ENCODE measurements around the gene GSTA1.
"Not testable (repeated sequence)": the region's sequence is repeated elsewhere in the genome, so short reads cannot be mapped to it uniquely, and the experiment has no call there.

GSTA1 gene

GRCh38 chr6:52749556-52750152 is 54.0 kb downstream of the GSTA1 start:
- Mint-ChIP-seq H3K36me3 (no peaks in the 10 kb centered on the region), H3K4me1 (ENCODE audit: low read depth) (no peaks in the 10 kb centered on the region), H3K27ac (no peak overlapping the region), H3K4me3 (no peak overlapping the region), H3K9me3 (ENCODE audit: low read depth) (peaks cover 6% of the 10 kb centered on the region), H3K27me3 (peaks cover 9% of the 10 kb centered on the region)

GRCh38 chr6:52747301-52747700 is 56.3 kb downstream of the GSTA1 start:
- not testable (repeated sequence) for H3K36me3 Mint-ChIP-seq; H3K9me3 Mint-ChIP-seq (ENCODE audit: low read depth); H3K4me3 Mint-ChIP-seq; H3K27ac Mint-ChIP-seq; H3K4me1 Mint-ChIP-seq (ENCODE audit: low read depth); H3K27me3 Mint-ChIP-seq

DNA sequence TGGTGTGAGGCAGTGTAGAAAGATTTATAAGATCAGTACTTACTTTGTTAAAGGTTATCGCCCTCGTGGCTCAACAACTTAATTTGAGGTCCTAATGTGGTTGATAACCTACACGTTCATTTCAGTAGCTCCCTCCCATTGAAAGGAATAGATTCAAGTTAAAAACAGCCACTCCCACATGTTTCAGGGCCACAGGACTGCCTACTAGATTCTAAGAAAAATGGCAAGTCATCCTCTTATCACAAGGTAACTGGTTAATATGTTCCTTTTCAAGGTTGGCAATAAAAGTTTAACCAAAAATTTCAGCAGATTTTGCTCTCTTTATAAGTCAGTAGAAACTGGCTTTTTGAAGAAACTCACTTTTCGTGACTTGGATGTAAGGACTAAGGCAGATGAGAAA is 57.4 kb downstream of the GSTA1 start:
- peaks cover 6% of the 10 kb centered on the region for H3K9me3 Mint-ChIP-seq (ENCODE audit: low read depth)
- peaks cover 8% of the 10 kb centered on the region for H3K27me3 Mint-ChIP-seq
- no peak overlapping the region for H3K27ac Mint-ChIP-seq
- no peaks in the 10 kb centered on the region for H3K36me3 Mint-ChIP-seq
- H3K4me3 Mint-ChIP-seq = no peak overlapping the region
- no peaks in the 10 kb centered on the region for H3K4me1 Mint-ChIP-seq (ENCODE audit: low read depth)

GRCh38 chr6:52745764-52746201 is 57.8 kb downstream of the GSTA1 start:
- Mint-ChIP-seq H3K27me3 (peaks cover 5% of the 10 kb centered on the region), H3K36me3 (no peaks in the 10 kb centered on the region), H3K27ac (no peak overlapping the region), H3K4me1 (ENCODE audit: low read depth) (no peaks in the 10 kb centered on the region), H3K9me3 (ENCODE audit: low read depth) (peaks cover 3% of the 10 kb centered on the region), H3K4me3 (no peak overlapping the region)

DNA sequence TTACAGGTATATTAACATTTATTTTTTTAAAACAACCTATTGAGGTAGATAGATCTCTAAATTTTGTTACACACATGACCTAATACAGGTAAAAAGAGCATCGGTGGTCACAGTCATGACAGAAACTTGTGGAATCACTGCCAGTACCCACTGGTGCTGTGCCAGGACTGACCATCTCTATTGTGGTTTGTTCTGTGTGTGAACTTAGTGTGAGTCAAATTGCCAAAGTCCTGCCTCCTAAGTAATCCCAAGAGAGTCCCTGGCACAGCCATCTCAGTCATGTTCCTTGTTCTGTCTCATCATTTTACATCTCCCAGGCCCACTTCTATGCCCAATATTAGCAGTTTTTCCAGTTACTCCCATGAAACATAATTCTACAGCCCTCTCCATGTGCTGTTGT is 61.7 kb downstream of the GSTA1 start:
- Mint-ChIP-seq H3K27ac (no peak overlapping the region), H3K27me3 (peaks cover 7% of the 10 kb centered on the region), H3K4me3 (no peak overlapping the region), H3K36me3 (no peaks in the 10 kb centered on the region), H3K4me1 (ENCODE audit: low read depth) (no peaks in the 10 kb centered on the region), H3K9me3 (ENCODE audit: low read depth) (no peaks in the 10 kb centered on the region)
